Measurements from ENCODE around the gene PGAP3. TPM values are rescaled to one million over a fixed set of nuclear protein-coding genes. Genes with fewer than 3 reads are reported as not detected.
A peak's percentile ranks its signal among the peaks of the same experiment; 100 is the strongest.

The PGAP3 gene
- total and polyA plus RNA-seq, 2 of the 4 experiments (the other 2 are of a cell fraction), result 4.3 to 9.8 TPM

GRCh38 chr17:39653662-39654331, 34.1 kb downstream of the PGAP3 start:
- in situ Hi-C loops (cut with MboI; ENCODE audit: low sequenced_read_pairs) (no loop called here), intact Hi-C loops (cut with micrococcal nuclease) (no loop called here), dilution Hi-C loops (cut with HindIII; ENCODE audit: low sequenced_read_pairs, unreplicated experiment) (no loop called here)
- peaks cover 12% of the 10 kb centered on the region for H3K36me3 ChIP-seq (ENCODE audit: control insufficient read depth, insufficient read depth, low read length)
- no peak overlapping the region for H2BK120ac ChIP-seq (ENCODE audit: low read depth, low read length)
- no peak overlapping the region for H3K56ac ChIP-seq (ENCODE audit: extremely low read depth, insufficient read depth, low read length)
- H3K79me1 ChIP-seq (ENCODE audit: low read depth in 1 of 2, low read length in 2 of 2), result peaks cover 12 to 32% of the 10 kb centered on the region in 2 experiments
- H3K9ac ChIP-seq (ENCODE audit: low read depth, low read length), result no peak overlapping the region
- H2BK15ac ChIP-seq (ENCODE audit: low read depth, low read length), result no peak overlapping the region
- H4K20me1 ChIP-seq (ENCODE audit: insufficient read depth, low read length), result peaks cover 23% of the 10 kb centered on the region
- DNase-seq (no peak), ATAC-seq (ENCODE audit: low read depth) (no peak; the same call in 1 of the 2 replicates)
- no peak overlapping the region for H4K5ac ChIP-seq (ENCODE audit: low read depth, low read length)
- no peak overlapping the region for H3K27ac ChIP-seq (ENCODE audit: insufficient read depth, low read length)
- no peak overlapping the region for H3K23ac ChIP-seq (ENCODE audit: low read depth, low read length)
- no peak overlapping the region for H2BK20ac ChIP-seq (ENCODE audit: low read depth, low read length)
- H3K14ac ChIP-seq (replicated peaks; ENCODE audit: low read depth, low read length), result no peak overlapping the region
- H2AK9ac ChIP-seq (replicated peaks; ENCODE audit: low read depth, low read length, poor library complexity), result peak overlapping the region; percentile 5
- H2BK5ac ChIP-seq (ENCODE audit: low read depth, low read length, poor library complexity, severe bottlenecking), result no peak overlapping the region
- H3K9me3 ChIP-seq (ENCODE audit: control insufficient read depth, insufficient read depth, low read length), result no peaks in the 10 kb centered on the region
- H2AK5ac ChIP-seq (ENCODE audit: low read depth, low read length), result no peak overlapping the region
- H3K4ac ChIP-seq (ENCODE audit: low read depth, low read length), result no peak overlapping the region
- no peak overlapping the region for H3K18ac ChIP-seq (ENCODE audit: low read depth, low read length)
- TF ChIP-seq FOS (IDR thresholded peaks at IDR 0.05; ENCODE audit: low read depth, low read length) (no peak), MAFK (IDR thresholded peaks at IDR 0.05; ENCODE audit: low read depth, low read length) (no peak), RAD21 (IDR thresholded peaks at IDR 0.05; ENCODE audit: low read length) (peak; percentile 33; the same call in 1 of the 2 replicates), CEBPB (IDR thresholded peaks at IDR 0.05; ENCODE audit: low read depth, low read length) (no peak), MAZ (IDR thresholded peaks at IDR 0.05; ENCODE audit: borderline replicate concordance, low read depth, low read length) (no peak), CHD1 (IDR thresholded peaks at IDR 0.05; ENCODE audit: low read depth, low read length) (no peak), SMC3 (IDR thresholded peaks at IDR 0.05; ENCODE audit: low read depth, low read length) (peak; percentile 28; the same call in 1 of the 2 replicates)
- TF ChIP-seq, protein P1, sequence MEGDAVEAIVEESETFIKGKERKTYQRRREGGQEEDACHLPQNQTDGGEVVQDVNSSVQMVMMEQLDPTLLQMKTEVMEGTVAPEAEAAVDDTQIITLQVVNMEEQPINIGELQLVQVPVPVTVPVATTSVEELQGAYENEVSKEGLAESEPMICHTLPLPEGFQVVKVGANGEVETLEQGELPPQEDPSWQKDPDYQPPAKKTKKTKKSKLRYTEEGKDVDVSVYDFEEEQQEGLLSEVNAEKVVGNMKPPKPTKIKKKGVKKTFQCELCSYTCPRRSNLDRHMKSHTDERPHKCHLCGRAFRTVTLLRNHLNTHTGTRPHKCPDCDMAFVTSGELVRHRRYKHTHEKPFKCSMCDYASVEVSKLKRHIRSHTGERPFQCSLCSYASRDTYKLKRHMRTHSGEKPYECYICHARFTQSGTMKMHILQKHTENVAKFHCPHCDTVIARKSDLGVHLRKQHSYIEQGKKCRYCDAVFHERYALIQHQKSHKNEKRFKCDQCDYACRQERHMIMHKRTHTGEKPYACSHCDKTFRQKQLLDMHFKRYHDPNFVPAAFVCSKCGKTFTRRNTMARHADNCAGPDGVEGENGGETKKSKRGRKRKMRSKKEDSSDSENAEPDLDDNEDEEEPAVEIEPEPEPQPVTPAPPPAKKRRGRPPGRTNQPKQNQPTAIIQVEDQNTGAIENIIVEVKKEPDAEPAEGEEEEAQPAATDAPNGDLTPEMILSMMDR (conservative IDR thresholded peaks at IDR 0.05; ENCODE audit: low read depth, low read length), result peak; percentile 70
- TF ChIP-seq, protein P2, sequence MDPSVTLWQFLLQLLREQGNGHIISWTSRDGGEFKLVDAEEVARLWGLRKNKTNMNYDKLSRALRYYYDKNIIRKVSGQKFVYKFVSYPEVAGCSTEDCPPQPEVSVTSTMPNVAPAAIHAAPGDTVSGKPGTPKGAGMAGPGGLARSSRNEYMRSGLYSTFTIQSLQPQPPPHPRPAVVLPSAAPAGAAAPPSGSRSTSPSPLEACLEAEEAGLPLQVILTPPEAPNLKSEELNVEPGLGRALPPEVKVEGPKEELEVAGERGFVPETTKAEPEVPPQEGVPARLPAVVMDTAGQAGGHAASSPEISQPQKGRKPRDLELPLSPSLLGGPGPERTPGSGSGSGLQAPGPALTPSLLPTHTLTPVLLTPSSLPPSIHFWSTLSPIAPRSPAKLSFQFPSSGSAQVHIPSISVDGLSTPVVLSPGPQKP (IDR thresholded peaks at IDR 0.05; ENCODE audit: borderline replicate concordance, low read depth, low read length), result no peak
- no peak overlapping the region for H4K91ac ChIP-seq (ENCODE audit: insufficient read depth, low read depth, low read length)
- no TSS peak for BruUV-seq (replicated peaks)
- ChIA-PET CTCF (interaction anchor here (0.6 to 1.9 kb wide), 5 partner anchors 9 to 34 kb away, joined by 3 to 10 read pairs (median 5); partner anchors contain the start of genes PGAP3, PNMT and TCAP), POLR2A (ENCODE audit: unreplicated experiment) (no interaction called here)
- peaks cover under 1% of the 10 kb centered on the region; the same call in 1 of the 2 replicates for H3K4me1 ChIP-seq (ENCODE audit: control insufficient read depth, insufficient read depth, low read length)
- H3K4me3 ChIP-seq (ENCODE audit: insufficient read depth, low read depth, low read length), result no peak overlapping the region
- peaks cover 2% of the 10 kb centered on the region for H3K9me1 ChIP-seq (ENCODE audit: insufficient read depth, low read length)
- H2AFZ ChIP-seq (replicated peaks; ENCODE audit: low read length, poor library complexity), result no peak overlapping the region
- no peaks in the 10 kb centered on the region for H3K27me3 ChIP-seq (ENCODE audit: control insufficient read depth, insufficient read depth, low read length)
- H4K8ac ChIP-seq (ENCODE audit: low read depth in 2 of 2, low read length in 2 of 2), result no peak overlapping the region
- no peak overlapping the region for H3K4me2 ChIP-seq (ENCODE audit: low read depth, low read length)
- WGBS, 2 experiments (ENCODE audit: extremely low coverage in 2 of 2, insufficient read length in 1 of 2), result 69% methylated on average over 2 of the region's 14 CpGs; no CpG with 5 or more reads in 1 of the 2 experiments

Measured in IMR-90 (cell line).